H1 (cell line): ENCODE measurements around the gene P2RX6. TPM values are rescaled to one million over a fixed set of nuclear protein-coding genes. Genes with fewer than 3 reads are reported as not detected.

Source experiments
- CTCF ChIA-PET: fragments of 300-600 bp; sonication (Branson Sonifier 250); formaldehyde crosslinking; loops from one replicate; lab custom pipeline; 2021; ENCODE audit not compliant: partially characterized antibody; lab: Charles Lee
- POLR2A ChIA-PET: fragments of 300-600 bp; sonication (Branson Sonifier 250); formaldehyde crosslinking; loops from one replicate; lab custom pipeline; 2021; ENCODE audit warnings: inconsistent platforms; ENCODE audit not compliant: partially characterized antibody; lab: Charles Lee
- DNase-seq, 2 experiments: peaks; one replicate each; pipeline versions ENCODE4 v3.0.0 to v3.0.0-alpha.2; 2010 to 2022; ENCODE audit warnings: low spot score in 2 of 2, low read depth in 1 of 2, mixed read lengths in 1 of 2
- FAIRE-seq: peaks from 2 replicates; lab custom pipeline; 2011; peaks lifted over from hg19 to GRCh38; lab: Jason Lieb, UNC
- H2AFZ ChIP-seq: 2 replicates; pipeline ENCODE4 v1.8.1; 2012; ENCODE audit warnings: low read length, inconsistent platforms
- H2AK5ac ChIP-seq: 2 replicates; pipeline ENCODE4 v1.6.1; 2013; ENCODE audit warnings: low read depth, low read length
- H2BK120ac ChIP-seq: replicated peaks from 2 replicates; pipeline ENCODE3; 2013; ENCODE audit warnings: low read depth, low read length, inconsistent platforms
- H2BK12ac ChIP-seq: 2 replicates; pipeline ENCODE4 v1.6.1; 2013; ENCODE audit warnings: low read depth, low read length
- H2BK15ac ChIP-seq: 2 replicates; pipeline ENCODE4 v1.6.1; 2013; ENCODE audit warnings: low read length
- H2BK20ac ChIP-seq: 2 replicates; pipeline ENCODE4 v1.6.1; 2013; ENCODE audit warnings: low read length
- H2BK5ac ChIP-seq: 2 replicates; pipeline ENCODE4 v1.6.1; 2013; ENCODE audit warnings: low read depth, low read length
- H3K14ac ChIP-seq: 2 replicates; pipeline ENCODE4 v1.6.1; 2013; ENCODE audit warnings: inconsistent platforms; ENCODE audit not compliant: insufficient read length
- H3K18ac ChIP-seq: 2 replicates; pipeline ENCODE4 v1.6.1; 2013; ENCODE audit warnings: low read length; ENCODE audit errors: extremely low read depth
- H3K23ac ChIP-seq: 2 replicates; pipeline ENCODE4 v1.6.1; 2013; ENCODE audit warnings: inconsistent platforms; ENCODE audit not compliant: insufficient read length
- H3K23me2 ChIP-seq: 2 replicates; pipeline ENCODE4 v1.6.1; 2013; ENCODE audit warnings: low read depth, low read length
- H3K27ac ChIP-seq: 2 replicates; pipeline ENCODE4 v1.6.1; 2011; ENCODE audit warnings: low read depth, low read length, inconsistent platforms
- H3K27me3 ChIP-seq, 4 experiments: replicated peaks in 1 of 4; 1 replicate in 1 of 4; 2 replicates in 3 of 4; pipeline versions ENCODE4 v1.6.1 to v1.8.1; 2011 to 2013; ENCODE audit warnings: low read length in 3 of 4, mild to moderate bottlenecking in 3 of 4, inconsistent platforms in 2 of 4, mixed read lengths in 2 of 4, moderate library complexity in 1 of 4; ENCODE audit not compliant: control insufficient read depth in 3 of 4, insufficient read depth in 3 of 4; ENCODE audit errors: extremely low read depth in 1 of 4
- H3K36me3 ChIP-seq, 4 experiments: 2 replicates each; pipeline versions ENCODE4 v1.6.1 to v1.8.1; 2011 to 2013; ENCODE audit warnings: mild to moderate bottlenecking in 4 of 4, low read length in 3 of 4, moderate library complexity in 2 of 4, control low read depth in 1 of 4, inconsistent platforms in 1 of 4; ENCODE audit not compliant: insufficient read depth in 4 of 4, control insufficient read depth in 2 of 4
- H3K4ac ChIP-seq: replicated peaks from 2 replicates; pipeline ENCODE3; 2013; ENCODE audit warnings: low read length, low read depth, mixed read lengths, inconsistent platforms; ENCODE audit not compliant: insufficient read length
- H3K4me1 ChIP-seq, 4 experiments: replicated peaks in 1 of 4; 1 replicate in 1 of 4; 2 replicates in 3 of 4; pipeline versions ENCODE4 v1.6.1 to v1.8.1; 2011 to 2013; ENCODE audit warnings: low read length in 3 of 4, inconsistent platforms in 2 of 4, mixed read lengths in 1 of 4; ENCODE audit not compliant: insufficient read depth in 4 of 4, control insufficient read depth in 3 of 4
- H3K4me2 ChIP-seq, 2 experiments: 2 replicates each; pipeline versions ENCODE4 v1.6.1 to v1.8.1; 2011 to 2013; ENCODE audit warnings: low read depth in 2 of 2, low read length in 2 of 2, control low read depth in 1 of 2, inconsistent platforms in 1 of 2, mild to moderate bottlenecking in 1 of 2; ENCODE audit not compliant: insufficient read depth in 1 of 2
- H3K4me3 ChIP-seq, 4 experiments: fragments of 200-600, 300-600 bp in 1 of 4; sonication (generic), shearing (Covaris generic), sonication (Bioruptor Twin) in 1 of 4; 2 replicates each; pipeline versions ENCODE4 v1.5.1 to v1.8.1; 2011 to 2016; ENCODE audit warnings: low read length in 4 of 4, low read depth in 3 of 4, control low read depth in 2 of 4, inconsistent platforms in 2 of 4, mild to moderate bottlenecking in 2 of 4, mixed read lengths in 1 of 4, moderate library complexity in 1 of 4; ENCODE audit not compliant: insufficient read depth in 2 of 4; ENCODE audit errors: extremely low read depth in 1 of 4
- H3K56ac ChIP-seq: replicated peaks from 2 replicates; pipeline ENCODE3; 2013; ENCODE audit warnings: low read depth, mild to moderate bottlenecking, mixed read lengths, low read length, inconsistent platforms; ENCODE audit not compliant: insufficient read length
- H3K79me1 ChIP-seq: 2 replicates; pipeline ENCODE4 v1.6.1; 2013; ENCODE audit warnings: low read depth, low read length, control low read depth
- H3K79me2 ChIP-seq, 2 experiments: 2 replicates each; pipeline versions ENCODE4 v1.6.1 to v1.8.1; 2012 to 2013; ENCODE audit warnings: low read length in 2 of 2, mild to moderate bottlenecking in 2 of 2, inconsistent platforms in 1 of 2; ENCODE audit not compliant: insufficient read depth in 2 of 2, control insufficient read depth in 1 of 2
- H3K9ac ChIP-seq, 4 experiments: replicated peaks in 1 of 4; 1 replicate in 1 of 4; 2 replicates in 3 of 4; pipeline versions ENCODE4 v1.6.1 to v1.8.1; 2011 to 2013; ENCODE audit warnings: low read depth in 3 of 4, low read length in 3 of 4, control low read depth in 2 of 4, mild to moderate bottlenecking in 2 of 4, moderate library complexity in 2 of 4, inconsistent platforms in 1 of 4; ENCODE audit errors: extremely low read depth in 1 of 4
- H3K9me3 ChIP-seq, 2 experiments: 2 replicates each; pipeline versions ENCODE4 v1.6.1 to v1.8.1; 2012 to 2013; ENCODE audit warnings: mild to moderate bottlenecking in 2 of 2, moderate library complexity in 2 of 2, control low read depth in 1 of 2, inconsistent platforms in 1 of 2, low read depth in 1 of 2, low read length in 1 of 2, mixed read lengths in 1 of 2; ENCODE audit not compliant: insufficient read depth in 2 of 2
- H4K20me1 ChIP-seq, 2 experiments: replicated peaks in 1 of 2; 2 replicates each; pipeline versions ENCODE3 to v1.8.1; 2011 to 2013; ENCODE audit warnings: inconsistent platforms in 2 of 2, low read length in 2 of 2, mild to moderate bottlenecking in 1 of 2; ENCODE audit not compliant: insufficient read depth in 2 of 2, control insufficient read depth in 1 of 2
- H4K5ac ChIP-seq: 2 replicates; pipeline ENCODE4 v1.6.1; 2013; ENCODE audit warnings: low read length, low read depth, mixed read lengths, inconsistent platforms; ENCODE audit not compliant: insufficient read length
- H4K8ac ChIP-seq: 2 replicates; pipeline ENCODE4 v1.8.0; 2013; ENCODE audit warnings: mild to moderate bottlenecking, moderate library complexity, low read length, inconsistent platforms; ENCODE audit not compliant: insufficient read depth; ENCODE audit errors: extremely low read depth
- H4K91ac ChIP-seq: replicated peaks from 2 replicates; pipeline ENCODE3; 2013; ENCODE audit warnings: low read length, mixed read lengths, inconsistent platforms; ENCODE audit not compliant: insufficient read length
- CREB1 ChIP-seq: IDR thresholded peaks from 2 replicates; pipeline ENCODE4 v1.6.1; 2012; ENCODE audit warnings: inconsistent platforms
- EZH2 ChIP-seq: fragments of 200-600 bp; sonication (generic); IDR thresholded peaks from 2 replicates; pipeline ENCODE4 v1.7.1; 2012; ENCODE audit warnings: low read depth, mild to moderate bottlenecking, moderate library complexity, low read length, inconsistent platforms; ENCODE audit not compliant: severe bottlenecking
- FOSL1 ChIP-seq: IDR thresholded peaks from 2 replicates; pipeline ENCODE4 v1.6.1; 2011; ENCODE audit warnings: mild to moderate bottlenecking, low read depth, low read length, moderate library complexity; ENCODE audit not compliant: insufficient read depth
- KDM5A ChIP-seq: fragments of 200-600 bp; IDR thresholded peaks from 2 replicates; pipeline ENCODE4 v1.7.1; 2012; ENCODE audit warnings: mild to moderate bottlenecking, low read length, inconsistent platforms, mixed read lengths
- MAX ChIP-seq: IDR thresholded peaks from 2 replicates; pipeline ENCODE4 v1.6.1; 2012; ENCODE audit warnings: inconsistent platforms
- POLR2A ChIP-seq, 2 experiments: IDR thresholded peaks; 1 replicate in 1 of 2; 2 replicates in 1 of 2; pipeline ENCODE4 v1.6.1; 2011; ENCODE audit warnings: low read depth in 2 of 2, low read length in 2 of 2, mild to moderate bottlenecking in 2 of 2; ENCODE audit errors: control extremely low read depth in 1 of 2
- SRF ChIP-seq: IDR thresholded peaks from 2 replicates; pipeline ENCODE4 v1.6.1; 2011; ENCODE audit warnings: mild to moderate bottlenecking, low read depth, low read length, moderate library complexity
- SUZ12 ChIP-seq: fragments of 200-600 bp; sonication (generic); IDR thresholded peaks from 2 replicates; pipeline ENCODE4 v1.6.1; 2012; ENCODE audit warnings: mild to moderate bottlenecking, inconsistent platforms, low read length, moderate library complexity, mixed read lengths
- TAF1 ChIP-seq: IDR thresholded peaks from 2 replicates; pipeline ENCODE4 v1.6.1; 2011; ENCODE audit warnings: mild to moderate bottlenecking, low read depth, low read length
- YY1 ChIP-seq: IDR thresholded peaks from 2 replicates; pipeline ENCODE4 v1.6.1; 2011; ENCODE audit warnings: low read depth, mild to moderate bottlenecking, low read length
- WGBS, 2 experiments: shearing (Covaris generic) in 1 of 2; methylation state at CpG; one replicate each; pipeline versions ENCODE4 v1.1.6 to v1.1.7; 2013 to 2015; ENCODE audit warnings: low lambda C conversion rate in 2 of 2, mixed read lengths in 2 of 2, inconsistent platforms in 1 of 2, low coverage in 1 of 2, missing lambda C conversion rate in 1 of 2; ENCODE audit not compliant: insufficient replicate concordance in 2 of 2, insufficient coverage in 1 of 2, insufficient read length in 1 of 2; ENCODE audit errors: extremely low coverage in 1 of 2, missing lambda C conversion rate in 1 of 2; 5-methylcytosine and 5-hydroxymethylcytosine counted together
- polyA plus RNA-seq, 7 experiments: library from polyadenylated mRNA; depleted of rRNA in 3 of 7; stranded (reverse) in 5 of 7; unstranded in 2 of 7; fragments of >200 nt in 5 of 7; fragments of 200-250 nt in 2 of 7; gene quantifications; 1 replicate in 5 of 7; 2 replicates in 1 of 7; 4 replicates in 1 of 7; pipeline versions ENCODE4 v1.2.1 to v1.2.3, GENCODE V29; 2011 to 2013; ENCODE audit warnings: missing spikeins in 2 of 7, mixed read lengths in 2 of 7
- total RNA-seq: library from RNA; stranded (reverse); fragmentation: NEBNext Ultra II Directional; extraction: Animal tissue kit (Norgen Biotek cat#: 25700); gene quantifications from 2 replicates; pipeline ENCODE4 v1.2.1, GENCODE V29; 2021

P2RX6 gene
- total and polyA plus RNA-seq, 2 of the 8 experiments (the other 6 are each of a cell fraction or from before 2014, with no cell fraction given) = 0.09 TPM; not detected in 1

DNA sequence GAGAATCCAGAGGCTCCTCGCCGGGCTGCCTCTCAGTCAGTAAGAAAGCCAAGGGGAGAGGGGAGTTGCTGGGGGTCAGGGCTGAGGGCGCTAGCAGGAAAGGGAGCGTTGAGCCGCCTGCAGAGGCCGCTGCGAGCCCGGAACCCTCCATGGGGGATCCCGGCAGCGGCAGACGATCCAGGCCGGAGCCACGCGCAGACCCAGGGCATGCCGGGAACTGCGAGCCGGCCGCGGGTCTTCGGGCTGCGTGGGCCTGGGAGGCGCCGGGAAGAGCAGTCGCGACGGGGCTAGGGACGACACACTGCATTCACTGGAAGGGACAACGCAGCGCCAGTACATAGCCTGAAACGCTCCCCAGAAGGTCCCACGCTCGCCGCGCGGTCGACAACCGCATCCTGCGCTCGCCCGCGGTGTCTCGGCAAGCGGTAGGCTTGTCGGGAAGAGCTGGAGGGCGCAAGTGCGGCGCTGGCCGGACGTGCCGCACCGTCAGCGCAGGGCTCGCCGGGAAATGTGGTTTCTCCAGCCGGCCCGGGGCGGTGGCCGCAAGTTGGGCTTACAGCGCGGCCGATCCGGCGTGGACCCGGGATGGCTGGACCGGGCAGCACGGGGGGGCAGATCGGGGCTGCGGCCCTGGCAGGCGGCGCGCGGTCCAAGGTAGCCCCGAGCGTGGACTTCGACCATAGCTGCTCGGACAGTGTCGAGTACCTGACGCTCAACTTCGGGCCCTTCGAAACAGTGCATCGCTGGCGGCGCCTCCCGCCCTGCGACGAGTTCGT lies 33.0 kb upstream of the P2RX6 start, which contains the start of gene LZTR1:
TSS of gene LZTR1 (plus strand) at position 511 of the 776 bp plus-strand sequence. CDS start at position 586, 75 bp downstream.
- H3K23me2 ChIP-seq = peaks cover 8% of the 10 kb centered on the region
- peak within 1 kb of the TSS; percentile 92 for H2BK120ac ChIP-seq
- H3K4ac ChIP-seq = peak within 1 kb of the TSS; percentile 83
- H3K9ac ChIP-seq = peak within 1 kb of the TSS; percentile 61 to 85 (median 79)
- no peak within 1 kb of the TSS for H3K14ac ChIP-seq
- no peak for FAIRE-seq
- no peak within 1 kb of the TSS for H2BK12ac ChIP-seq
- peaks cover 5 to 25% (median 8%) of the 10 kb centered on the region in 4 experiments; a peak in 6 of 7 replicates for H3K4me1 ChIP-seq
- H3K27me3 ChIP-seq = peaks cover 0 to 14% (median 7%) of the 10 kb centered on the region in 4 experiments; a peak in 5 of 7 replicates
- H3K27ac ChIP-seq = peak within 1 kb of the TSS; percentile 90
- H4K5ac ChIP-seq = peak within 1 kb of the TSS; percentile 98
- peak within 1 kb of the TSS; percentile 14; the same call in 1 of the 2 replicates for H2BK15ac ChIP-seq
- peak in 1 of 2 experiments; percentile 86 for DNase-seq
- peak within 1 kb of the TSS; percentile 50 to 92 for H3K4me2 ChIP-seq
- peaks cover 0 to 3% of the 10 kb centered on the region in 2 experiments for H4K20me1 ChIP-seq
- H3K79me1 ChIP-seq = no peaks in the 10 kb centered on the region
- WGBS, 2 experiments = 2% methylated on average over 81 of the region's 87 CpGs; no CpG with 5 or more reads in 1 of the 2 experiments
- peak within 1 kb of the TSS; percentile 68 to 86 (median 74) for H3K4me3 ChIP-seq
- H3K23ac ChIP-seq = no peak within 1 kb of the TSS
- 0 out of 2 replicates have a peak within 1 kb of the TSS, but pooled peaks have one; percentile 10 for H2AK5ac ChIP-seq
- peak within 1 kb of the TSS; percentile 78 for H2AFZ ChIP-seq
- CTCF ChIA-PET = interaction anchor here (0.6 to 1.9 kb wide), 16 partner anchors 9 to 177 kb away, joined by 3 to 10 read pairs (median 4); partner anchors contain the start of genes AIFM3, P2RX6 and THAP7
- H4K91ac ChIP-seq = peak within 1 kb of the TSS; percentile 99
- POLR2A ChIA-PET = interaction anchor here (0.9 to 4.6 kb wide), 14 partner anchors 8 to 63 kb away, joined by 3 to 45 read pairs (median 5); partner anchors contain the start of gene THAP7
- peak within 1 kb of the TSS; percentile 71 for H3K56ac ChIP-seq
- peak within 1 kb of the TSS; percentile 99 for H4K8ac ChIP-seq
- no peak within 1 kb of the TSS for H2BK20ac ChIP-seq
- no peaks in the 10 kb centered on the region for H3K79me2 ChIP-seq
- peaks cover 11 to 17% of the 10 kb centered on the region in 2 experiments for H3K9me3 ChIP-seq
- H2BK5ac ChIP-seq = peak within 1 kb of the TSS; percentile 97; the same call in 1 of the 2 replicates
- peak within 1 kb of the TSS; percentile 95 for H3K18ac ChIP-seq
- no peaks in the 10 kb centered on the region; a peak in 1 of 8 replicates for H3K36me3 ChIP-seq
- TF ChIP-seq YY1 (0 out of 2 replicates have a peak, but pooled peaks have one; percentile 4), POLR2A (IDR thresholded peaks at IDR 0.05; ENCODE audit: control extremely low read depth in 1 of 2, low read depth in 2 of 2, low read length in 2 of 2) (peak in 1 of 2 experiments; percentile 96; a peak in 2 of 3 replicates), CREB1 (peak; percentile 63), MAX (peak; percentile 85), SRF (no peak), TAF1 (peak; percentile 84), SUZ12 (peak; percentile 47; the same call in 1 of the 2 replicates), EZH2 (peak; percentile 5), KDM5A (no peak), FOSL1 (no peak)
